ENCODE results near the gene CELA2A.

- TF ChIP-seq, protein P1, sequence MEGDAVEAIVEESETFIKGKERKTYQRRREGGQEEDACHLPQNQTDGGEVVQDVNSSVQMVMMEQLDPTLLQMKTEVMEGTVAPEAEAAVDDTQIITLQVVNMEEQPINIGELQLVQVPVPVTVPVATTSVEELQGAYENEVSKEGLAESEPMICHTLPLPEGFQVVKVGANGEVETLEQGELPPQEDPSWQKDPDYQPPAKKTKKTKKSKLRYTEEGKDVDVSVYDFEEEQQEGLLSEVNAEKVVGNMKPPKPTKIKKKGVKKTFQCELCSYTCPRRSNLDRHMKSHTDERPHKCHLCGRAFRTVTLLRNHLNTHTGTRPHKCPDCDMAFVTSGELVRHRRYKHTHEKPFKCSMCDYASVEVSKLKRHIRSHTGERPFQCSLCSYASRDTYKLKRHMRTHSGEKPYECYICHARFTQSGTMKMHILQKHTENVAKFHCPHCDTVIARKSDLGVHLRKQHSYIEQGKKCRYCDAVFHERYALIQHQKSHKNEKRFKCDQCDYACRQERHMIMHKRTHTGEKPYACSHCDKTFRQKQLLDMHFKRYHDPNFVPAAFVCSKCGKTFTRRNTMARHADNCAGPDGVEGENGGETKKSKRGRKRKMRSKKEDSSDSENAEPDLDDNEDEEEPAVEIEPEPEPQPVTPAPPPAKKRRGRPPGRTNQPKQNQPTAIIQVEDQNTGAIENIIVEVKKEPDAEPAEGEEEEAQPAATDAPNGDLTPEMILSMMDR (conservative IDR thresholded peaks at IDR 0.05; ENCODE audit: low read length) = no peak
- no peak for TF ChIP-seq EZH2phosphoT487 (IDR thresholded peaks at IDR 0.05; ENCODE audit: borderline replicate concordance, low read depth, low read length)
Measured at GRCh38 chr1:15426492-15427279, 29.8 kb upstream of the CELA2A start.
